K562 (cell line): Measurements from ENCODE around the gene BGN. TPM values are rescaled to one million over a fixed set of nuclear protein-coding genes. Genes with fewer than 3 reads are reported as not detected.

Experiments
- ATAC-seq: fragments of 200-7000 bp; cut with Tn5 transposase; 3 replicates; pipeline ENCODE4 v1.9.1; 2020; ENCODE audit warnings: moderate library complexity
- BruUV-seq: library from RNA; stranded (reverse); fragments of 400-500 nt; replicated peaks from 2 replicates; lab custom pipeline; 2021; lab: Mats Ljungman, UMichigan
- CTCF ChIA-PET: fragments of 300-600 bp; formaldehyde crosslinking; extraction: SDS; loops from one replicate; lab custom pipeline; 2021; ENCODE audit warnings: low intra/inter-chr PET ratio; lab: Yijun Ruan, JAX
- POLR2A ChIA-PET: fragments of 300-600, 350-650 bp; sonication (Branson Sonifier 250); formaldehyde crosslinking; extraction: SDS; loops from one replicate; lab custom pipeline; 2021; ENCODE audit warnings: antibody characterized with exemption, inconsistent platforms; lab: Yijun Ruan, JAX
- DNase-seq, 4 experiments: peaks; one replicate each; pipeline versions ENCODE4 v3.0.0 to v3.0.0-alpha.2; 2011 to 2018; ENCODE audit warnings: low spot score in 3 of 4, mixed read lengths in 3 of 4; ENCODE audit errors: extremely low read depth in 1 of 4
- FAIRE-seq: peaks from 2 replicates; lab custom pipeline; 2011; peaks lifted over from hg19 to GRCh38; lab: Jason Lieb, UNC
- H2AFZ ChIP-seq: 2 replicates; pipeline ENCODE4 v1.6.0; 2011; ENCODE audit warnings: low read depth, low read length, control low read depth, inconsistent platforms
- H3K27ac ChIP-seq: fragments of 200-600 bp; 3 replicates; pipeline ENCODE4 v1.8.0; 2011; ENCODE audit warnings: low read depth, mild to moderate bottlenecking, control low read depth, inconsistent platforms, low read length, moderate library complexity, mixed read lengths; ENCODE audit errors: extremely low read depth
- H3K27me3 ChIP-seq, 2 experiments: fragments of 300-600 bp in 1 of 2; 2 replicates in 1 of 2; 3 replicates in 1 of 2; pipeline versions ENCODE4 v1.6.0 to v1.8.0; 2011; ENCODE audit warnings: inconsistent platforms in 2 of 2, low read length in 2 of 2, mild to moderate bottlenecking in 1 of 2, mixed read lengths in 1 of 2, moderate library complexity in 1 of 2; ENCODE audit not compliant: control insufficient read depth in 2 of 2, insufficient read depth in 2 of 2
- H3K36me3 ChIP-seq: fragments of 300-600 bp; 3 replicates; pipeline ENCODE4 v1.8.0; 2011; ENCODE audit warnings: mild to moderate bottlenecking, low read length, inconsistent platforms; ENCODE audit not compliant: control insufficient read depth, insufficient read depth
- H3K4me1 ChIP-seq, 2 experiments: fragments of 200-600 bp in 1 of 2; replicated peaks in 1 of 2; 2 replicates in 1 of 2; 3 replicates in 1 of 2; pipeline versions ENCODE4 v1.5.1 to v1.8.0; 2011; ENCODE audit warnings: inconsistent platforms in 2 of 2, low read length in 2 of 2, mild to moderate bottlenecking in 1 of 2, mixed read lengths in 1 of 2, moderate library complexity in 1 of 2; ENCODE audit not compliant: control insufficient read depth in 2 of 2, insufficient read depth in 2 of 2
- H3K4me2 ChIP-seq: 2 replicates; pipeline ENCODE4 v1.6.1; 2011; ENCODE audit warnings: low read length, control low read depth, inconsistent platforms, mixed read lengths; ENCODE audit not compliant: insufficient read depth
- H3K4me3 ChIP-seq: fragments of 200-600 bp; sonication (generic), shearing (Covaris generic); 2 replicates; pipeline ENCODE4 v1.5.1; 2016; ENCODE audit warnings: control low read depth, inconsistent platforms
- H3K79me2 ChIP-seq: fragments of 200-600 bp; 3 replicates; pipeline ENCODE4 v1.8.0; 2011; ENCODE audit warnings: low read length, inconsistent platforms; ENCODE audit not compliant: control insufficient read depth, insufficient read depth
- H3K9ac ChIP-seq, 2 experiments: 2 replicates each; pipeline versions ENCODE4 v1.6.0 to v1.6.1; 2011; ENCODE audit warnings: low read depth in 2 of 2, low read length in 2 of 2, control low read depth in 1 of 2, inconsistent platforms in 1 of 2, mild to moderate bottlenecking in 1 of 2, mixed read lengths in 1 of 2; ENCODE audit not compliant: insufficient read depth in 1 of 2
- H3K9me1 ChIP-seq: one replicate; pipeline ENCODE4 v1.6.0; 2011; ENCODE audit warnings: inconsistent platforms, mild to moderate bottlenecking, low read length, moderate library complexity; ENCODE audit not compliant: control insufficient read depth, insufficient read depth
- H3K9me3 ChIP-seq: replicated peaks from 2 replicates; pipeline ENCODE4 v1.5.1; 2011; ENCODE audit warnings: low read depth, low read length, inconsistent platforms; ENCODE audit not compliant: control insufficient read depth, insufficient read depth
- H4K20me1 ChIP-seq: replicated peaks from 2 replicates; pipeline ENCODE4 v1.6.1; 2011; ENCODE audit warnings: low read length, inconsistent platforms, mixed read lengths; ENCODE audit not compliant: control insufficient read depth, insufficient read depth
- EGR1 ChIP-seq: fragments of 450-650 bp; conservative IDR thresholded peaks from 2 replicates; pipeline ENCODE4 v1.6.1; 2017; ENCODE audit warnings: mild to moderate bottlenecking
- HDGF ChIP-seq: fragments of 450-650 bp; IDR thresholded peaks from 2 replicates; pipeline ENCODE4 v1.6.1; 2016
- MEF2D ChIP-seq: conservative IDR thresholded peaks from 2 replicates; pipeline ENCODE4 v1.6.1; 2016; ENCODE audit warnings: low read depth, missing genetic modification characterization, missing compliant biosample characterization
- RBFOX2 ChIP-seq: fragments of 200-400 bp; formaldehyde crosslinking; IDR thresholded peaks from 2 replicates; pipeline ENCODE4 v1.6.1; 2017; ENCODE audit warnings: low read depth, mild to moderate bottlenecking, low read length, moderate library complexity
- ZFX ChIP-seq: sonication (generic); formaldehyde crosslinking; IDR thresholded peaks from 2 replicates; pipeline ENCODE4 v1.8.0; 2022; ENCODE audit warnings: mild to moderate bottlenecking, missing genetic modification reagents, moderate library complexity
- WGBS: fragments of 100-300 bp; shearing (Covaris generic); methylation state at CpG from one replicate; pipeline ENCODE4 v1.1.6; 2016; ENCODE audit warnings: low coverage, mixed read lengths; ENCODE audit not compliant: insufficient coverage; ENCODE audit errors: missing lambda C conversion rate; 5-methylcytosine and 5-hydroxymethylcytosine counted together
- in situ Hi-C: fragments of 300-500 bp; cut with MboI; formaldehyde crosslinking; loops from 4 replicates; pipeline ENCODE4 v1.15.0; 2018; ENCODE audit warnings: inconsistent platforms, mixed read lengths
- intact Hi-C: fragments of 100-400 bp; cut with micrococcal nuclease; formaldehyde crosslinking; loops from 2 replicates; pipeline ENCODE4 v1.14.2; 2022
- polyA plus RNA-seq, 8 experiments: library from polyadenylated mRNA; depleted of rRNA in 4 of 8; stranded (reverse) in 5 of 8; unstranded in 3 of 8; fragments of >200 nt; fragmentation: Nextera tagmentation in 2 of 8; fragmentation: Illumina TruSeq in 1 of 8; extraction: Ambion mirVana in 2 of 8; extraction: Trizol in 1 of 8; gene quantifications; 2 replicates each; pipeline versions ENCODE4 v1.2.1 to v1.2.3, GENCODE V29; 2011 to 2014; ENCODE audit warnings: inconsistent platforms in 1 of 8, missing spikeins in 1 of 8
- total RNA-seq, 7 experiments: library from RNA; depleted of rRNA in 6 of 7; stranded (reverse); fragments of >200 nt in 6 of 7; fragmentation: Illumina TruSeq in 2 of 7; extraction: Trizol in 2 of 7; gene quantifications; 2 replicates each; pipeline versions ENCODE4 v1.2.1 to v1.2.3, GENCODE V29; 2011 to 2021; ENCODE audit warnings: low replicate concordance in 1 of 7

The BGN gene
- total and polyA plus RNA-seq, 9 of the 15 experiments (the other 6 are each of a cell fraction or from before 2014, with no cell fraction given) = 0.11 TPM; not detected in 8

DNA sequence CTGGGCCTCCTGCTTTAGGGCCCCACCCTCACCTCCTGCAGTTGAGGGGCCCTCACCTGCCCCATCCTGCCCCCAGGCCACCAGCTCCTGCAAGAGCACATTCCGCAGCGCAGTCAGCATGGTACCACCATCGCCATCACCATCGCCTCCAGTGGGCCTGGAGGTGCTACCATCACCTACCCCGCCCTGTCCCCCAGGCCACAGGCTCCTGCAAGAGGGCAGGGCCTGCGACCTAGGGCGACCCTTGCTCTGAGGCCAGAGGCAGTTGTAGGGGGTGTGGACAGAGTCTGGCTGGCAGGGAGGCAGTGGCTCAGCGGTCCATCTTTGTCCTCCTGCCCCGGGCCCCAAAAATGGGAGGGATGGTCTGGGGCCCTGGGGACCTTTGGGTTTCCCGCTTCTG, 20.5 kb upstream of the BGN start:
- WGBS = 49% methylated on average over 4 of the region's 10 CpGs
- 0 out of 2 replicates have a peak, but pooled peaks have one; percentile 32 for TF ChIP-seq ZFX
- TF ChIP-seq HDGF = no peak
- no peak for TF ChIP-seq MEF2D (tag)
- TF ChIP-seq RBFOX2 = 0 out of 2 replicates have a peak, but pooled peaks have one; percentile 4
- peak; percentile 28; the same call in 1 of the 2 replicates for TF ChIP-seq EGR1
- Histone ChIP-seq H3K4me3 (no peak overlapping the region), H3K27me3 (no peaks in the 10 kb centered on the region), H3K9me3 (no peaks in the 10 kb centered on the region), H3K27ac (no peak overlapping the region), H3K79me2 (peaks cover 11% of the 10 kb centered on the region), H2AFZ (peak overlapping the region; percentile 70), H3K4me1 (peaks cover 4 to 54% of the 10 kb centered on the region in 2 experiments; a peak in 4 of 5 replicates), H3K9me1 (no peaks in the 10 kb centered on the region), H3K9ac (peak overlapping the region in 1 of 2 experiments; percentile 74; a peak in 2 of 4 replicates), H3K36me3 (no peaks in the 10 kb centered on the region), H4K20me1 (no peaks in the 10 kb centered on the region), H3K4me2 (no peak overlapping the region)
- DNase-seq = no peak
- no peak for ATAC-seq
- intact Hi-C loops = loop anchor here (5.0 kb wide), 1 partner anchor 33 kb away; no protein-coding TSS in a partner anchor
- POLR2A ChIA-PET = no interaction called here
- CTCF ChIA-PET = no interaction called here
- no peak for FAIRE-seq
- no TSS peak for BruUV-seq
- in situ Hi-C loops = no loop called here

GRCh38 chrX:153474718-153475117, 20.1 kb upstream of the BGN start:
- Histone ChIP-seq H3K36me3 (no peaks in the 10 kb centered on the region), H3K9ac (peak overlapping the region; percentile 46 to 89; a peak in 3 of 4 replicates), H3K4me2 (peak overlapping the region; percentile 11; the same call in 1 of the 2 replicates), H3K9me1 (no peaks in the 10 kb centered on the region), H3K4me3 (no peak overlapping the region), H4K20me1 (no peaks in the 10 kb centered on the region), H3K4me1 (peaks cover 4 to 49% of the 10 kb centered on the region in 2 experiments; a peak in 4 of 5 replicates), H3K27ac (no peak overlapping the region), H3K27me3 (no peaks in the 10 kb centered on the region), H3K79me2 (peaks cover 6% of the 10 kb centered on the region), H3K9me3 (no peaks in the 10 kb centered on the region), H2AFZ (peak overlapping the region; percentile 89)
- intact Hi-C loops = loop anchor here (5.0 kb wide), 1 partner anchor 33 kb away; no protein-coding TSS in a partner anchor
- ChIA-PET POLR2A (no interaction called here), CTCF (no interaction called here)
- ATAC-seq = no peak
- in situ Hi-C loops = no loop called here
- no peak for FAIRE-seq
- peak; percentile 47 to 77 (median 64) for DNase-seq
- WGBS = 0% methylated on average over 3 of the region's 59 CpGs
- no TSS peak for BruUV-seq
